Mononuclear cell (primary cell): Measurements from ENCODE around the gene CEND1. TPM values are rescaled to one million over a fixed set of nuclear protein-coding genes. Genes with fewer than 3 reads are reported as not detected.

Experiments used
- H3K27me3 ChIP-seq: 2 replicates; pipeline ENCODE4 v1.6.0; 2011; ENCODE audit warnings: low read length, control low read depth; ENCODE audit not compliant: insufficient read depth
- H3K4me1 ChIP-seq: 2 replicates; pipeline ENCODE4 v1.5.1; 2011; ENCODE audit warnings: mild to moderate bottlenecking, low read length, control low read depth; ENCODE audit not compliant: insufficient read depth
- H3K4me3 ChIP-seq: 2 replicates; pipeline ENCODE4 v1.5.1; 2011; ENCODE audit warnings: mild to moderate bottlenecking, low read length, moderate library complexity
- H3K9me3 ChIP-seq: 2 replicates; pipeline ENCODE4 v1.5.1; 2011; ENCODE audit warnings: low read depth, mild to moderate bottlenecking, control low read depth, low read length
- total RNA-seq: library from RNA; depleted of rRNA; stranded (reverse); fragments of >200 nt; gene quantifications from one replicate; pipeline ENCODE4 v1.2.3, GENCODE V29; 2012

Gene CEND1
- total RNA-seq, 1 donor = not detected

GRCh38 chr11:809287-810039 is 19.6 kb upstream of the CEND1 start, which contains the start of gene RPLP2:
TSS of gene RPLP2 (plus strand) at chr11:809967. CDS start at chr11:810235, 268 bp downstream.
- Histone ChIP-seq H3K9me3 (no peaks in the 10 kb centered on the region), H3K4me3 (peak within 1 kb of the TSS; percentile 87), H3K4me1 (peaks cover 38% of the 10 kb centered on the region)

GRCh38 chr11:808427-809286 is 18.8 kb upstream of the CEND1 start:
- no peaks in the 10 kb centered on the region for H3K9me3 ChIP-seq
- H3K4me1 ChIP-seq = peaks cover 46% of the 10 kb centered on the region
- H3K27me3 ChIP-seq = no peaks in the 10 kb centered on the region
- H3K4me3 ChIP-seq = peak overlapping the region; percentile 87

More at GRCh38 chr11:809287-810039, 19.6 kb upstream of the CEND1 start, which contains the start of gene RPLP2:
- no peaks in the 10 kb centered on the region for H3K27me3 ChIP-seq

- Histone ChIP-seq H3K4me1 (peaks cover 29% of the 10 kb centered on the region), H3K9me3 (no peaks in the 10 kb centered on the region), H3K4me3 (peak overlapping the region; percentile 41), H3K27me3 (no peaks in the 10 kb centered on the region)
Observed at GRCh38 chr11:804599-804964, 14.7 kb upstream of the CEND1 start.

GRCh38 chr11:803770-804598 is 14.1 kb upstream of the CEND1 start:
- Histone ChIP-seq H3K4me3 (peak overlapping the region; percentile 41), H3K4me1 (peaks cover 29% of the 10 kb centered on the region), H3K9me3 (no peaks in the 10 kb centered on the region), H3K27me3 (no peaks in the 10 kb centered on the region)

GRCh38 chr11:803467-803742 is 13.5 kb upstream of the CEND1 start:
- H3K9me3 ChIP-seq = no peaks in the 10 kb centered on the region
- no peaks in the 10 kb centered on the region for H3K27me3 ChIP-seq
- H3K4me3 ChIP-seq = no peak overlapping the region
- H3K4me1 ChIP-seq = peaks cover 28% of the 10 kb centered on the region

GRCh38 chr11:802693-803466 is 13.0 kb upstream of the CEND1 start:
- peaks cover 26% of the 10 kb centered on the region for H3K4me1 ChIP-seq
- no peaks in the 10 kb centered on the region for H3K27me3 ChIP-seq
- no peaks in the 10 kb centered on the region for H3K9me3 ChIP-seq
- H3K4me3 ChIP-seq = no peak overlapping the region

GRCh38 chr11:802018-802617 is 12.2 kb upstream of the CEND1 start:
- peaks cover 30% of the 10 kb centered on the region for H3K4me1 ChIP-seq
- no peak overlapping the region for H3K4me3 ChIP-seq
- no peaks in the 10 kb centered on the region for H3K9me3 ChIP-seq
- no peaks in the 10 kb centered on the region for H3K27me3 ChIP-seq

- Histone ChIP-seq H3K9me3 (no peaks in the 10 kb centered on the region), H3K4me3 (no peak overlapping the region), H3K27me3 (no peaks in the 10 kb centered on the region), H3K4me1 (peaks cover 39% of the 10 kb centered on the region)
Observed at GRCh38 chr11:801097-801780, 11.3 kb upstream of the CEND1 start.

GRCh38 chr11:800473-800872 is 10.6 kb upstream of the CEND1 start:
- no peaks in the 10 kb centered on the region for H3K27me3 ChIP-seq
- no peak overlapping the region for H3K4me3 ChIP-seq
- peaks cover 41% of the 10 kb centered on the region for H3K4me1 ChIP-seq
- H3K9me3 ChIP-seq = no peaks in the 10 kb centered on the region

GRCh38 chr11:799641-800316 is 9.9 kb upstream of the CEND1 start:
- Histone ChIP-seq H3K9me3 (no peaks in the 10 kb centered on the region), H3K4me3 (no peak overlapping the region), H3K4me1 (peaks cover 45% of the 10 kb centered on the region), H3K27me3 (no peaks in the 10 kb centered on the region)

GRCh38 chr11:798093-798713 is 8.3 kb upstream of the CEND1 start, which contains the start of gene SLC25A22:
TSS of gene SLC25A22 (minus strand) at chr11:798281. CDS start at chr11:795006, 3,275 bp downstream.
- no peaks in the 10 kb centered on the region for H3K9me3 ChIP-seq
- H3K27me3 ChIP-seq = no peaks in the 10 kb centered on the region
- H3K4me1 ChIP-seq = peaks cover 30% of the 10 kb centered on the region
- peak within 1 kb of the TSS; percentile 79 for H3K4me3 ChIP-seq

GRCh38 chr11:797296-798092 is 7.6 kb upstream of the CEND1 start:
- Histone ChIP-seq H3K9me3 (no peaks in the 10 kb centered on the region), H3K27me3 (no peaks in the 10 kb centered on the region), H3K4me3 (peak overlapping the region; percentile 79), H3K4me1 (peaks cover 30% of the 10 kb centered on the region)
